Activated CD4-positive, alpha-beta T cell treated with anti-CD3 and anti-CD28 coated beads, Interleukin-2, amount 50 U/mL, for 4 hours (primary cell): ENCODE results near the gene TSSK6.

ENCODE experiments used
- DNase-seq, 2 experiments: peaks; one replicate each; pipeline ENCODE4 v3.0.0-alpha.2; 2020

The TSSK6 gene

DNA sequence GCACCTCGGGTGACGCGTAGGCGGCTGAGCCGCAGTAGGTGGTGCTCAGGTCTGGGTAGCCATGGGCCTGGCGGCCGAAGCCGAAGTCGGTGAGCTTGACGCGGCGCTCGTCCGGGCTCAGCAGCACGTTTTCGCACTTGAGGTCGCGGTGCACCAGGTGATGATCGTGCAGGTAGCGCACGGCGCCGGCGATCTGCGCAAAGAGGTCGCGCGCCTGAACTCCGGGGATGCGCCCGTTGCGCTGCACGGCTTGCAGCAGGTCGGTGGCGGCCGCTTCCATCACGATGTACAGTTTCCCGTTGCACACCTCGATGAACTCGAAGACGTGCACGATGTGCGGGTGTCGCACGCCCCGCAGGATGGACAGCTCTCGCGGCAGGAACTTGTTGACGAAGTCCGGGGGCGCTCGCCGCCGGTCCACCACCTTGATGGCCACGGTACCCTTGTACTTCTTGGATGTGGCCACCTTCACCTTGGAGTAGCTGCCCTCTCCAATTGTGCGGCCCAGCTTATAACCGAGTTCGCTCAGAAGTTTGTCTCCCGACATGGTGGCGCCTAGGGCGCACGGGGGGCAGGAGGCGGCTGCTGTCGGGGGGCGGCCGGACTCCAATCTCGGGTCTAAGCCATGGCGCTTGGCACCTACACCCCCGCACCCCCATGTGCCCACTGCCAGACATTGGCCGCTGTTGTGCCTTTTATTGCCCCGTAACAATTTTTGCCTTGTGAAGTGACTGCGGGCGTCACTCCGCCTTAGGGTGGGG, at the start of gene TSSK6:
TSSK6 (minus strand) TSS at position 668 of the 761 bp plus-strand sequence; CDS start at position 547, 121 bp downstream.
- no peak for DNase-seq

DNA sequence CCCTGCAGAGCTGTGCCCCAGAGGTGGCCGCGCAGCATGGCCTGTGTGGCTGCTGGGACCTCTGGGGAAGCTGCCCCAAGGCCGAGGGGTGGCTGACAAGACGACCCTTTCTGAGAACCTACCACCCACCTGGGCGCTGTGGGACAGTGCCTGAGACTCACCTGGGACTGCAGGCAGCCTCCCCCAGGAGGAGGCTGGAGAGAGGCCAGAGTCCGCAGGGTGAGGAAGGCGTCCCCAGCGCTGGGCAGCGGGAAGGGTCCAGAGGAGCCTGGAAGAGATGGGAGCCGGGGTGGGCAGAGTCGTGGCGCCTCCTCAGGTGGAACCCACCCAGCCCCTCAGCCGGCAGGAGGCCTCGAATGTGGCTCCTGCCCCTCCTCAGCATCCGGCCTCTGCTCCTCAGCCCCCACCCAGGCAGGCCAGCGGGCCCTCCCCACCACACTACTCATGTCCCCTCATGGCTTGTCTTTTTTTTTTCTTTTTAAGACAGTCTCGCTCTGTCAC, 48.0 kb upstream of the TSSK6 start:
- DNase-seq = no peak

DNA sequence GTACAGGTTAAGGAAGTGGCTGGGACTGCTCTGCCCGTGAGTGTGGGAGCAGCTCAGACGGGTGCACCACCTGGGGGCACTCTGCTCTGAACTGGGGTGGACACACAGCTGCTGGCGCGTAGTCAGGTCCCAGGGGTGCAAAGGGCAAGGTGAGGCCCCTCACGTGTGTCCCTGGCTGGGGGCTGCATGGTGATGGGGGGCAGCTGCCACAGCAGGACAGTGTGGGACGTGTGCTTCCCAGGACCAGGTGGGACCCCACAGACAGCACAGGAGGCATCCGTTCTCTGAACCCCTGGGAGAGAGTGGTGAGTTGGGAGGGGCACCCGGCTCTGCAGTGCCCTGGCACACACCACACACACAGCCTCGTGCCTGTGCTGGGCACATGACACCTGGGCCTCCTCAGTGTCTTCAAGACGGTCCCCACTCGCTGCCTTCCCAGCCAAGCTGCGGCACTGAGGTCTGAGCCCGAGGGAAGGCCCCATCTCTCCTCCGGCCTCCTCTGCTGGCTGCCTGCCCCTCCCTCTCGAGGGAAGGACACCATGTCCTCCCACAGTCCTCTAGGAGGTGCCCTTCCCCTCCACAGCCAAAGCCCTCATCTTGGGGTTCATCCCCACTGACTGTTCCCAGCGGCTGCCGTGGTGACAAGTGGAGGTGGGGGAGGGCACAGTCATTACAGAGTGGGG, 47.5 kb upstream of the TSSK6 start:
- peak; percentile 28 to 42 for DNase-seq

DNA sequence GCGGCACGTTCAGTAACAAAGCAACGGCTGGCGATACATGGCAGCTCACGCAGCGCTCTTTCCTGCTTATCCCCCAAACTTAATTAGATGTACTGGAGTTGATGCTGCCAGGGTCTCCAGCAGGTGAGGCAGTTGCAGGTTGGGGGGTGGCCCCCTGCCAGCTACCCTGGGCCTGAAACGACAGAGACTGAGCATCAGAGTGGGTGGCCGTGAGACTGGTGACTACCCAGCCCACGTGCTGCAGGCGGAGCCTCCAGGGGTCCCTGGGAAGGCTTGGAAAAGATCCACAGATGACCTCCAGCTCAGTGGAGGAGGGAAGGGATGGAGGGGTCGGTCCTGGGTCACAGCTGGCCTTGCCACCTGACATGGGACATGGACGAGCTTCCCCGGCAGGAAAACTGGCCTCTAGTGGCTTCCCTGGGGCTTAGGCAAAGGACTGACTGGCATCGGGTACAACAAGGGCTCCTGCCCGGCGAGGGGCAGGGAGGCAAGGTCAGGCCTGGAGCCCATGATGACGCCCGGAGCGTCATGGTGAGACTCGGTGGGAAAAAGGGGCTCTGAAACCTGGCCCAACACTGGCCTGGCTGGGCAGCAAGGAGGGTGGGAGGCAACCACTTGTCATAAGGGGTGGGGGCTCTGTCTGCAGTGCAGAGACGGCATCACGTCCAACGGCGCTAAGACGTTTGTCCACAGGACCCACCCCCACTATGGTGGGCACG, 46.8 kb upstream of the TSSK6 start:
- DNase-seq = no peak

DNA sequence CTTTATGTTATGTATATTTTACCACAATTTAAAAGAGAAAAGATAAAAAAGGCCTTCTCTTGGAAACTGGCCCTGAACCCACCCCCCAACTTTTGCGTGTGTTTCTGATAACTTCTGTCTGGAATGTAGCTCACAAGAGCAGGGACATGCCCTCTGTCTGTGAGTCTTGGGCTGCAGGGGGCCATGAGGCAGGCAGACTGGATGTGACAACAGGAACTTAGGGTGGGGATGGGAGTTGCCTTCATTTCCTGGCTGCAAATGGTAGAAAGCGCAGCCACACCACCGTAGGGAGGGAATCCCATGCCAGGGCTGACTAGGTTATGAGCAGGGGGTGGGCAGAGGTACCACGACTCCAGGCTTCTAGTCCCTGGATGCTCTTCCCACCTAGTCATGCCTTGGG, 44.6 kb upstream of the TSSK6 start:
- no peak for DNase-seq

DNA sequence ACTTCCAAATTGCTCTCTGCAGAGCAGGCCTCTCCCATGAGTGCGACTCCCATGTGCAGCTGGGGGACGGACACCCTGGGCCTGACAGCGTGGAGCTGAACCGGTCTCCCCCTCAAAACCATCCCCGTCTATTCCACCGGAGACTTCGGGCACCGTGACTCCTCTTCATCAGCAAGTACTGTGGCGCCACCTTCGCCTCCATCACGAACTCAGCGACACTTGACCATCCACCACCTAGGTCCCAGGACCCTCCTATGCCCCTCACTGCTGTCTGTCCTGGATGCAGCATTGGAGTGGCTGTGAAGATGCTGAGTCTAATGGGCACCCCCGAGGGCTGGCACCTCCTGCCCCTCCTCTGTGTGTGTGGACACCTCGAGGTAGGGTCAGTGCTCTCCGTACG, 43.3 kb upstream of the TSSK6 start:
- DNase-seq = no peak

DNA sequence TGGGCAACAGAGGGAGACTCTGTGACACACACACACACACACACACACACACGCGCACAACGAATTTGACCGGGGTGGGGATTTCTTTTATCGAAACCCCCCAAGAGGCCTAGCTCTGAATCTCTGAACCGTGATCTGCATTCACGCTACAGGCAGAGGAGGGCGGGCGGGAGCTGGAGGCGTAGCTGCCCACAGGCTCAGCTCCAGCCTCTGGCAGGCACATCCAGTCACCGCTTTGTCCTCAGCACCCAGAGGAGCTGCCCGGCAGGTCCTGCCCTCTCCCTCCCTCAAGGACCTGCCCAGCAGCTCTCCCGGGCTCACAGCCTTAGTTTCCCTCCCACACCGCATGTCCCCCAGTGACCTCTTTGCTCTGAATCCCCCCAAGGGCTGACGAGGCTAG, 42.7 kb upstream of the TSSK6 start:
- DNase-seq = no peak

DNA sequence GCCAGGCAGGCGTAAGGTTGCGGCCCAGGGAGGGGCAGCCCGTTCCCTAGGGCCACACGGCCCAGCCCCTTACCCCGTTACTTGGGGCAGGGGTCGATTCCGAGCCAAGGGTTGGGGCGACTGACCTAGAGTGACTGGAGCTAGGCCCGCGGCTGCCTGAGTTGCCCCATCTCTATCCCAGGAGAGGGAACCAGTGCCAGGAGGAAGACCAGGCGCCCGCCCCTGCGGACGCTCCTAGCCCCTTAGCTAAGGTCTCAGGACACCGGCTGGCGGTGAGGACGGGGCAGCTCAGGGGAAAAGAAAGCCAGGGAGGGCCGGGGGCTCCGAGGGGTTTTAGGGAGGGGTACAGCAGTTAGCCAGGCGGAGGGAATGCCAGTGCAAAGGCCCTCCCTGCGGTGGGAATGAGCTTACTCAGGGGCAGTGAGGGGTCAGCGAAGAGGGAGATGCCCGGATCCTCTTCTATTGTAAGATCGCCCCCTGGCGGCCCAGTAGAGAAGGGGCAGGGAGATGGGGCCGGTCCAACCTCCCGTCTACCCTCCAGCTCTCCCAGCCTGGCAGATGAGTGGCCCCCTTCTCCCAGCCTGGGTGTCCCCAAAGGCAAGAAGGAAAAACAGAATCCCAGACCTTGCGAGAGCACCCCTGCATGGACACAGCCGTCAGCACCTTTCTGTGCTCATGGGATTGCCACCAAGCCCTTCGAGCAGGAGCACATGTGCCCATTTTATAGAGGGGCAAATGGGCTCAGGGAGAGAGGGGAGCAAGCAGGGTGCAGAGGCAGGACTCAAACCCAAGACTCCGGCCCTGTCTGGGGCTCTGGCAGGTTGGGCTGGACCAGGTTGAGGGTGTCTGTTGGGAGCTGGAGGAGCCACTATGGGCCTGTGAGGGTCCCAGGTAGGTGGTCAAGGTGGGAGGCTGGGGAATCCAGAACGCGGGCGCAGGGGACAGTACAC, 39.0 kb upstream of the TSSK6 start:
- DNase-seq = peak; percentile 39 to 44

DNA sequence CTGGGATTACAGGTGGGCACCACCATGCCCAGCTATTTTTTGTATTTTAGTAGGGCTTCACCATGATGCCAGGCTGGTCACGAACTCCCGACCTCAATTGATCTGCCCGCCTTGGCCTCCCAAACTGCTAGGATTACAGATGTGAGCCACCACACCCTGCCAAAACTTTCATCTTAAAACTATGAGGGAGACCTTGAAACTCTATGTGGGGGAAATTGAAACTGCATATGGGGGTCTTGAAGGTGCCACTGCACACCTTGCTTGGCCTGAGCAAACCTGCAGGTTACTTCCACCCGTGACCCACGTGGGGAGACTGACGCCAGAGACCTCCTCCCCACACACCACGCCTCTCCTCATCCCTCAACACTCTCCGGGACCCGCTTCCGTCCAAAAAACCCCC, 38.3 kb upstream of the TSSK6 start:
- no peak for DNase-seq

DNA sequence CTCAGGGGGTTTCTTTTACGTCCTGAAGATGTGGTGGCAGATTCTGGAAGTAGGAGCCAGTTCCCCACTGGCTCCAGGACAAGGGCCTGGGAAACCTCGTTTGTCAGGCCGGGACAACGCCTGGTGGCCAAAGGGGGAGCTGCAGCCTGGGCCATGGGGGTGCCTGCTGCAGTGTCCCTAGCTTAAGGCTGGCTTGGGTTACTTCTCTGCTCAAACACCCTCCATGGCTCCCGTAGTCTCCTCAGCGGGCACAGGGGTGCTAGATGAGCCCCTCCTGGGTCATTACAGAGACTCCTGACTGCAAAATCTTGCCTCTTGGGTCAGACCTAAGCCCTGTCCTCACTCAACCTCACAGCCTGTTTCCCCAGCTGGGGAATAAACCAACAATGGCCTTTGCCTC, 37.5 kb upstream of the TSSK6 start:
- no peak for DNase-seq

DNA sequence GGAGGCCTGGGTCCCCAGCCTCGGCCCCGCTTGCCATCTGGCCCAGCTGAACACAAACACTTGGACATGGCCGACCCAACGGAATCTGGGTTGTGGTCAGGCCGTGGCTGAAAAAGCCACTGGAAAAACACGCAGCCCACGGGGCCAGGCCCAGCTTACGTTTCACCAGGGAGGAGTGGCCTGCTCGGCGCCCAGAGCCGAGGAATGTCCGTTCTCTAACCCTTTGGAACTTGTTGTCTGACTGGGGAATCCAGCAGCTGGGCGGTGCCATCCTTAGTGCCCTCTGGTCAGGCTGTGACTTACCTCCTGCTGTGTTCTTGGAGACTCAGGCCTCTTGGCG, 36.5 kb upstream of the TSSK6 start:
- no peak for DNase-seq

DNA sequence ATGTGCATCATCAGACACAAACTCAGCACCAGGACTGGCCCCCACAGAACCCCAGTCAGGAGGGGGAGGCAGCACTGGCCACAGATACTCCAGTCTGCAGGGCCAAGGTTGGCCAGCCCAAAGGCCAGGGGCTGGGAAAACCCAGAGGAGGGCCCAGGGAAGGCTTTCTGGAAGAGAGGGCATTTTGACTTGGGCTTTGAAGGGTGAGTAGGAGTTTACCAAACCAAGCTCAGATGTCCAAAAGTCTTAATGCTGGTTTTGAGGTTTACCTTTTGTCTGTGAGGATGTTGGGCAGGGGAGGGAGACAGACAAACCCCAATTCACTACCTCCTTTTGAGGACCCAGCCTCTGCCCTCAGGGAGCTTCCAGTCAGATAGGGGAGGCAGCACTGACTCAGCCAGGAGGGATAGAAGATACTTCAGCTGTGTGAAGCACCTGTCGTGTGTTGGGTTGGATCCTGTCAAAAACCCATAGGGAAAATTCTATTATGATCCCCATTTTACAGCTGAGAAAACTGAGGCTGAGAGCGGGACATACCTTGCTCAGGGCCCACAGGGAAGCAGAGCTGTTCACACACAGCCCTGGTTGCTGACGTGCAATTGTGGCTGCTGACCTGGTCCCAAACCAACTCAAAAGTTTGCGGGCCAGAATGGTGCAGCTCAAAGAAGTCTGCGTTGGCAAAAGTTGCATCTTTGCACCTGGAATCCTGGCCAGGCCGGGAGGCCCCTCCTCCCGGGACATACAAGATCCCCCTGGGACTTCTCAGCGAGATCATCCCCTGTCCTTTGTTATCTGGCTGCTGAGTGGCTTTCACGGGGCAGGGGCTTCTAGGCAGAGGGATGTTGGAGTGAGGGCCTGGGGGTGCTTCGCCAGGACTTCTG, 35.9 kb upstream of the TSSK6 start:
- DNase-seq = no peak

DNA sequence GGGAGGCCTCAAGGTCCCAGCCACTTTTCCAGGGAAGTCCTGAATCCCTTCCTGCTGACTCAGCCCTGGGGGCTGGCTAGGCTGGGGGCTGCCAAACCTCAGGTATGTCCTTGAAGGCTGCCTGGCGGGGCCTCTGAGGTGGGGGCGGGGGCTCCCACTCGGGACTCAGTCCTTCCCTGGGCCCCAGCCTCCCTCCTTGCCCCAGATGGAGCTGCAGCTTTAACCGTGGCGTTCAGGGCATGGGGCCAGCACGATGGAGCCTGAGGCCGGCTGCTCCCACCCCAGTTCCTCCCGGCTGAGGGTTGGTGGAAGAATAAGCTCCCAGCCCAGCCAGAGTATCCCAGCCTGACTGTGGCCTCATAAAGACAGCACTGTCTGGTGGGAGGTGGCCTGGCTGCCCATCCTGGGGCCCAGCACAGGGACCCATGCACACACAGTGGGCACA, 35.2 kb upstream of the TSSK6 start:
- DNase-seq = no peak

DNA sequence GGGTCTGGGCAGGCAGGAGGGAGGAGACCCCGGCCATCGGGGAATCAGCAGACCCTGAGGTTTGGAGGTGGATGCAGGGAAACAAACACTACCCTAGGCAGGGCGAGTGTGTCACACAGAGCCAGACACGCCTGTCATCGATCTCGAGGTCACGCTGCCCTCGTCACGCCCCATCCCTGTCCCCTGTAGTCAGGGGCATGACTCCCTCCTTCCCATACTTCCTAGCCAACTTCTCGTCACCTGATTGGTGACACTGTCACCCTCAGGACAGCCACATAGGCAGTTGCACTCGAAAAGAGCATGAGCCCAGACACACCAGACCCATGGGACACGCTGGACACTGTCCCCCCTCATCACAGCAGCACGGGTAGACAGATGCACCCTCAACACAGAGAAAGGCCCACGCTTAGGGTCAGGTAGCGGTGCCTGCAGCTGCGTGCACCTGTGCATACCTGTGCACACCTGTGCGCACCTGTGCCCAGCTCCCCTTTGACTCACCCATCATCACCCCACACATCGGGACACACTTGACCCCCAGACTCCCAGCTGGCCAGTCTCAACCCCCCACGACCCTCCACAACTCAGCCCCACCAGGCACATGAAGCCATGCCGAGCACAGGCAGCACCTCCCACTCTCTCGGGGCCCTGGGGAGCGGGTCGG, 34.6 kb upstream of the TSSK6 start:
- no peak for DNase-seq

DNA sequence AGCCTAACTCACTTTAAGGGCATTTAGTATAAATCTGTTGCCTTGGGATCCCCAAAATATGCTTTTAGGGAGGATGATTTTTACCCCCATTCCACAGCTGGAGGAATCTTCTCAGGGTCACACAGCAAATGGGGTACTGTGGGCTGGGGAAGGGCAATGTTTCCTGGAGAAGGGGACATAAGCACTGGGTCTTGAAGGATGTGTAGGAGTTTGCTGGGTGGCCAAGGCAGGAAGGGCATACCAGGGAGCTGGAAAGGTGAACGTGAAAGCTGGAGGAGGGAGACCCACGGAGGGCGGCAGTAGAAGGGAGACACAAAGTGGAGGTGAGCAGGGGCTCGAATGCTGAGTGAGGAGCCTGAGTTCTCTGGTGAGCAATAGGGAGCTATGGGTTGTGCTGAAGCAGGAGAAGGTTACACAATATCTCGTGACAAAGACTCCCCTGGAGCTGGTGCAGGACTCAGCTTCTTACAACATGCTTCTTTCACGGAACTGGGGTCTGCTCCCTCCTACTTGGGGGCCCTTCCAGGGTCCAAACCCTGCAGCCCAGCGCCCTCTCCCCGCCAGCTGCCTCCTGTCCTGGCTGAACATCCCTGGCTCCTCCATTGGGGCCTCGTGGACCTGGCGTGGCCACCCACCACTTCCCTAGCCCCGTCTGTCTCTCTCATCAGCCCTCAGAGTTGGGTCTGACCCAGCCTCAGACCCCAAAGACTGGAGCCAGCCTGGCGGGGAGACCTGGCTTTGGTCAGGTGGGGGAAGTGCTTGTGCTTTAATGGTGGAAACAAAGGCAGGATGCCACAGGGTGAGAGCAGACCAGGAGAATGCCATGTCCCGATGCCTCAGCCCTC, 33.8 kb upstream of the TSSK6 start:
- DNase-seq = no peak

DNA sequence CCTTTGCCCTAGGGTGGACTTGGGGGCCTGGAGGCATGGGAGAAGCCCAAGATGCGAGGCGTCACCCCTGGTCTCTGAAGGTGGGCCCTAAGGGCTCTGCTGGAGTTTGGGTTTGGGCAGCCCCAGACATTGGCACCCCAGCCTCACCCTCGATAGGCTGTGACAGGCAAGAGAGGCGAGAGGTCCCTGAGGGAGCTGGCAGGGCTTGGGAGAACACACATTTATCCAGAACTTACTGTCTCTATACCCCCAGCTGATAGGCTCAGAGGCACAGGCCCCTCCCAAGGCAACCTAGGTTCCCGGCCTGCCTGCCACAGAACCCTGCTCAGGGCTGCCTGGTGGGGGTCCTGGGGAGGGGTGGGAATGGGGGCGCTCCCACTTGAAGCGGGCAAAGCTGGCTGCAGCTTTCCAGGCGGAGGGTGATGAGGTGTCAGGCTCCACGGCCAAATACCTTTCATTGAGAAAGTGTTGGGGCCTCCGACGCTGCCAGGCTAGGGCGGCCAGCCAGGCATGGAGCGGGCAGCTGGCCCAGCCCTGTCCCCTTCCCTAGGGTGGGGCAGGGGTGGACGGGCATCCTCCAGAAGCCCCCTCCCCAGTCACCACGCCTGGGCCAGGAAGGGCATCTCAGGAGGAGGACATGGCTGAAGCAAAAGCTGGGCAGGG, 32.5 kb upstream of the TSSK6 start:
- no peak for DNase-seq

DNA sequence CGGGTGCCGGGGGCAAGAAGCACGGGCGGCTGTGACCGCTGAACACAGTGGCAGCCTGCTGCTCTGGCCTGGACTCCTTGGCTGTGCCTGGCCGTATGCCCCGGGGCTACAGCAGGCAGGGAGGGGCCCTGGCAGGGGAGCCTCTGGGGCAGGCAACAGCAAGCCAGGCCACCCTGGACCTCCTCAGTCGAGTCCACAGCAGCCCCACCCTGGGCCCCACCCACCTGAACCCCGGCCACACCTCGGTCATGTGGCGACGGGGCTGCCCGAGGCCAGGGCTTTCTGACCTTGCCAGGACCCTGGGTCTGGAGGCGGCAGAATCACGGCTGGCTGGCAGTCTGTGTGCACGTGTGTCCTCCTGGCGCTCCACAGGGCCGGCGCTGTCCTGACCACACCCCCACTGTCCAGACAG, 31.4 kb upstream of the TSSK6 start:
- DNase-seq = no peak

DNA sequence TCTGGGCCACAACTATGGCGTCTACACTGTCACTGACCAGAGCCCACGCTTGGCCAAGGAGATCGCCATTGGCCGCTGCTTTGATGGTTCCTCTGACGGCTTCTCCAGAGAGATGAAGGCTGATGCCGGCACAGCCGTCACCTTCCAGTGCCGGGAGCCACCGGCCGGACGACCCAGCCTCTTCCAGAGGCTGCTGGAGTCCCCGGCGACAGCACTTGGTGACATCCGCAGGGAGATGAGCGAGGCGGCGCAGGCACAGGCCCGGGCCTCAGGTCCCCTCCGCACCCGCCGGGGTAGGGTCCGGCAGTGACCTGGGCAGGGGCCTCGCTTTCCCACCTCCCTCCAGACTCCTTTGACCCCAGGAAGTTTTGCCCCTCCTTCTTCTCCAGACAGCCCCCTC, 30.4 kb upstream of the TSSK6 start:
- DNase-seq = no peak

DNA sequence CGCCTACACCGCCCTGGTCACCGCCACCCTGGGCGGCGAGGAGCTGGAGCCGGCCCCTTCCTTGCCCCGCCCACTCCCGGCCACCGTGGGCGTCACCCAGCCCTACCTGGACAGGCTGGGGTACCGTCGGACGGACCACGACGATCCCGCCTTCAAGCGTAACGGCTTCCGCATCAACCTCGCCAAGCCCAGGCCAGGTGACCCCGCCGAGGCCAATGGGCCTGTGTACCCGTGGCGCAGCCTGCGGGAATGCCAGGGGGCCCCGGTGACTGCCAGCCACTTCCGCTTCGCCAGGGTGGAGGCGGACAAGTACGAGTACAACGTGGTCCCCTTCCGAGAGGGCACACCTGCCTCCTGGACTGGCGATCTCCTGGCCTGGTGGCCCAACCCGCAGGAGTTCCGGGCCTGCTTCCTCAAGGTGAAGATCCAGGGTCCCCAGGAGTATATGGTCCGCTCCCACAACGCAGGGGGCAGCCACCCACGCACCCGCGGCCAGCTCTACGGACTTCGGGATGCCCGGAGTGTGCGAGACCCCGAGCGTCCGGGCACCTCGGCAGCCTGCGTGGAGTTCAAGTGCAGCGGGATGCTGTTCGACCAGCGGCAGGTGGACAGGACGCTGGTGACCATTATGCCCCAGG, 29.7 kb upstream of the TSSK6 start:
- no peak for DNase-seq
